GM06990 (cell line): Measurements from ENCODE around the gene SBSN.

Source experiments
- DNase-seq: peaks from one replicate; pipeline ENCODE4 v3.0.0-alpha.2; 2011; ENCODE audit not compliant: insufficient read length; ENCODE audit errors: extremely low read depth
- H3K27me3 ChIP-seq: replicated peaks from 2 replicates; pipeline ENCODE4 v1.6.0; 2011; ENCODE audit warnings: low read length; ENCODE audit not compliant: control insufficient read depth, insufficient read depth
- H3K36me3 ChIP-seq: 2 replicates; pipeline ENCODE4 v1.5.1; 2011; ENCODE audit warnings: low read length; ENCODE audit not compliant: control insufficient read depth, insufficient read depth
- H3K4me3 ChIP-seq: replicated peaks from 2 replicates; pipeline ENCODE4 v1.5.1; 2011; ENCODE audit warnings: low read depth, mild to moderate bottlenecking, control low read depth, low read length
- TF ChIP-seq, protein P1 (sequence below): IDR thresholded peaks from 2 replicates; pipeline ENCODE4 v1.5.1; 2011; ENCODE audit warnings: low read length, control low read depth, mild to moderate bottlenecking, inconsistent platforms; ENCODE audit not compliant: insufficient read depth, poor library complexity, severe bottlenecking

The SBSN gene

GRCh38 chr19:35559781-35560180, 31.7 kb upstream of the SBSN start:
- TF ChIP-seq, protein P1, sequence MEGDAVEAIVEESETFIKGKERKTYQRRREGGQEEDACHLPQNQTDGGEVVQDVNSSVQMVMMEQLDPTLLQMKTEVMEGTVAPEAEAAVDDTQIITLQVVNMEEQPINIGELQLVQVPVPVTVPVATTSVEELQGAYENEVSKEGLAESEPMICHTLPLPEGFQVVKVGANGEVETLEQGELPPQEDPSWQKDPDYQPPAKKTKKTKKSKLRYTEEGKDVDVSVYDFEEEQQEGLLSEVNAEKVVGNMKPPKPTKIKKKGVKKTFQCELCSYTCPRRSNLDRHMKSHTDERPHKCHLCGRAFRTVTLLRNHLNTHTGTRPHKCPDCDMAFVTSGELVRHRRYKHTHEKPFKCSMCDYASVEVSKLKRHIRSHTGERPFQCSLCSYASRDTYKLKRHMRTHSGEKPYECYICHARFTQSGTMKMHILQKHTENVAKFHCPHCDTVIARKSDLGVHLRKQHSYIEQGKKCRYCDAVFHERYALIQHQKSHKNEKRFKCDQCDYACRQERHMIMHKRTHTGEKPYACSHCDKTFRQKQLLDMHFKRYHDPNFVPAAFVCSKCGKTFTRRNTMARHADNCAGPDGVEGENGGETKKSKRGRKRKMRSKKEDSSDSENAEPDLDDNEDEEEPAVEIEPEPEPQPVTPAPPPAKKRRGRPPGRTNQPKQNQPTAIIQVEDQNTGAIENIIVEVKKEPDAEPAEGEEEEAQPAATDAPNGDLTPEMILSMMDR, result no peak
- no peak overlapping the region for H3K4me3 ChIP-seq
- DNase-seq, result no peak
- no peaks in the 10 kb centered on the region for H3K36me3 ChIP-seq
- H3K27me3 ChIP-seq, result no peaks in the 10 kb centered on the region; the same call in 1 of the 2 replicates

DNA sequence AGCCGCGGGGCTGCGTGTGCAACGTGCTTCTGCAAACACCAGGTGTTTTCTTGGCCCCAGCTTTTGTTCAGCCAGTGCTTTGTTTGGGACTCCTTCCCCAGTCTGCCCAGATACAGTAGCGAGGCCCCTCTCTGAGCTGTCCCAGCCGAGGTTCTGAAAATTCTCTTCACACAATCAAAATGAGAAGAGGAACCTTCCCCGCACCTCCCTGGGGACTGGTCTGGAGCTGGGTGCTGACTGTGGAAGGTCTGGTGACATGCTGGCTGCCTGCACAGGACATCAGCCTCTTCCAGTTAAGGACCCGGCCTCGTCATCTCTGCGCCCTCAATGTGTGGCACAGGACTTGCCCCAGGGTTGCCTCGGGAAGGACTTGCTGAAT, 31.2 kb upstream of the SBSN start:
- Histone ChIP-seq H3K4me3 (no peak overlapping the region), H3K36me3 (no peaks in the 10 kb centered on the region), H3K27me3 (no peaks in the 10 kb centered on the region; the same call in 1 of the 2 replicates)
- peak; percentile 52 for DNase-seq
- TF ChIP-seq, protein P1, result no peak

GRCh38 chr19:35558400-35559280, 30.5 kb upstream of the SBSN start:
- TF ChIP-seq, protein P1, result no peak
- Histone ChIP-seq H3K27me3 (no peaks in the 10 kb centered on the region; the same call in 1 of the 2 replicates), H3K36me3 (no peaks in the 10 kb centered on the region), H3K4me3 (peak overlapping the region; percentile 16)
- DNase-seq, result no peak

GRCh38 chr19:35557539-35558399, 29.7 kb upstream of the SBSN start:
- peak; percentile 82 for DNase-seq
- H3K36me3 ChIP-seq, result no peaks in the 10 kb centered on the region
- H3K27me3 ChIP-seq, result no peaks in the 10 kb centered on the region; the same call in 1 of the 2 replicates
- H3K4me3 ChIP-seq, result peak overlapping the region; percentile 16
- TF ChIP-seq, protein P1, result peak; percentile 14

DNA sequence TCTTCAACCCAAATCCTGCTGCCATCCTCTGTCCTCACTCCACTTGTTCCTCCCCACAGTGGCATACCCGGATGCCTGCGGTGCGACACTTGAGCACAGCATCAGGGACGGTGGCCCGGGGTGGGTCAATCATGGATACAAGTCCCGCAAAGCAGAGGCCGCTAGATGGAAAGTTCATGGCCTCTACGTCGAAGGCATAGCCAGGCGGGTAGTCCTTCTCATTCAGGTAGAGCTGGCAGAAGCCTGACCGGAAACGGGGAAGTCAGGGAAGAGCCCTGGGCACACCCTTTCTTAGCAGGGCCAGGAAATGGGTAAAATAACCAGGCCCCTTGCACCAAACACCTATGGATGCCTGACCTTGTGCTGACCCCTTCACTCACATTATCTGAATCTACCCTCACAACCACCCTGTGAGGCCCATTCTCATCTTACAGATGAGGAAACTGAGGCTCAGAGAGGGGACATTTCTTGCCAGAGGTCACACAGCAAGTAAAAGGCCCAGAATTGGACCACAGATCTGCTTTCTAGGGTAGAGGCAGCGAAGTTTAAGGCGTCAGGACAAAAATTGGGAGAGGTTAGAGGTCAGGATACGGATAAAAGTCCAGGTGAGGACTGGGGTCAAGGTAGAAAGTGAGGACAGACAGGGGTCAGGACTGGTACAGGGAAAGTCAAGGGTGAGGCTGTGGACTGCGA, 28.9 kb upstream of the SBSN start:
- Histone ChIP-seq H3K36me3 (no peaks in the 10 kb centered on the region), H3K27me3 (no peaks in the 10 kb centered on the region; the same call in 1 of the 2 replicates), H3K4me3 (no peak overlapping the region)
- TF ChIP-seq, protein P1, result no peak
- no peak for DNase-seq
